Right atrium auricular region (tissue), 2 donors: ENCODE data around the gene CRNKL1. TPM values are rescaled to one million over a fixed set of nuclear protein-coding genes. Genes with fewer than 3 reads are reported as not detected.

ENCODE experiments used
- DNase-seq: peaks from one replicate; pipeline ENCODE4 v3.0.0-alpha.2; 2019; ENCODE audit warnings: low spot score
- H3K27ac ChIP-seq, 2 donors: fragments of 200-600 bp; sonication (generic); 1 replicate in 1 of 2; 2 replicates in 1 of 2; pipeline ENCODE4 v1.5.1; 2016 to 2019
- H3K27me3 ChIP-seq, 2 donors: fragments of 200-600 bp; sonication (generic); one replicate each; pipeline versions ENCODE4 v1.5.1 to v1.6.0; 2017 to 2019
- H3K36me3 ChIP-seq: fragments of 200-600 bp; sonication (generic); one replicate; pipeline ENCODE4 v1.5.1; 2016
- H3K4me1 ChIP-seq, 2 donors: fragments of 200-600 bp; sonication (generic); one replicate each; pipeline versions ENCODE4 v1.5.1 to v1.6.0; 2017 to 2019
- H3K4me3 ChIP-seq, 2 donors: fragments of 200-600 bp; sonication (generic); 1 replicate in 1 of 2; 2 replicates in 1 of 2; pipeline ENCODE4 v1.5.1; 2017 to 2019; ENCODE audit warnings: mild to moderate bottlenecking in 1 of 2, moderate library complexity in 1 of 2
- H3K9me3 ChIP-seq, 2 donors: fragments of 200-600 bp; sonication (generic); one replicate each; pipeline ENCODE4 v1.5.1; 2019
- CTCF ChIP-seq, 2 donors: fragments of 200-600 bp; sonication (generic); IDR thresholded peaks; one replicate each; pipeline ENCODE4 v1.5.1; 2019; ENCODE audit warnings: antibody characterized with exemption in 2 of 2
- total RNA-seq, 2 donors: library from RNA; depleted of rRNA; stranded (reverse); fragments of >200 nt; gene quantifications; one replicate each; pipeline ENCODE4 v1.1.0, GENCODE V29; 2016

CRNKL1 gene
- total RNA-seq, 2 donors from 2014 or later: 12.5 to 14.9 TPM

- no peak overlapping the region for H3K4me3 ChIP-seq
- no peak overlapping the region for H3K27ac ChIP-seq
- TF ChIP-seq CTCF (IDR thresholded peaks at IDR 0.05): no peak
- H3K9me3 ChIP-seq: no peaks in the 10 kb centered on the region
- no peak for DNase-seq
- H3K36me3 ChIP-seq: no peaks in the 10 kb centered on the region
- H3K27me3 ChIP-seq: no peaks in the 10 kb centered on the region
- no peaks in the 10 kb centered on the region for H3K4me1 ChIP-seq
Measured at GRCh38 chr20:20073801-20074371, 21.6 kb upstream of the CRNKL1 start.

GRCh38 chr20:20070871-20071726, 18.8 kb upstream of the CRNKL1 start:
- Histone ChIP-seq H3K4me3 (no peak overlapping the region), H3K27me3 (no peaks in the 10 kb centered on the region), H3K36me3 (no peaks in the 10 kb centered on the region), H3K4me1 (no peaks in the 10 kb centered on the region), H3K9me3 (no peaks in the 10 kb centered on the region), H3K27ac (peak overlapping the region in 1 of 2 donors; percentile 22)
- TF ChIP-seq CTCF (IDR thresholded peaks at IDR 0.05): no peak
- DNase-seq: no peak

- Histone ChIP-seq H3K27ac (no peak overlapping the region), H3K27me3 (no peaks in the 10 kb centered on the region), H3K9me3 (no peaks in the 10 kb centered on the region), H3K4me3 (no peak overlapping the region), H3K36me3 (no peaks in the 10 kb centered on the region), H3K4me1 (no peaks in the 10 kb centered on the region)
- no peak for DNase-seq
- TF ChIP-seq CTCF (IDR thresholded peaks at IDR 0.05): no peak
Measured at GRCh38 chr20:20065361-20065760, 13.1 kb upstream of the CRNKL1 start.

- DNase-seq: no peak
- Histone ChIP-seq H3K9me3 (no peaks in the 10 kb centered on the region), H3K4me3 (no peak overlapping the region), H3K27ac (no peak overlapping the region), H3K27me3 (no peaks in the 10 kb centered on the region), H3K4me1 (no peaks in the 10 kb centered on the region), H3K36me3 (no peaks in the 10 kb centered on the region)
- TF ChIP-seq CTCF (IDR thresholded peaks at IDR 0.05): no peak
Measured at GRCh38 chr20:20063941-20064702, 11.9 kb upstream of the CRNKL1 start.

GRCh38 chr20:20060234-20060998, 8.2 kb upstream of the CRNKL1 start:
- H3K27me3 ChIP-seq: no peaks in the 10 kb centered on the region
- no peak overlapping the region for H3K4me3 ChIP-seq
- TF ChIP-seq CTCF (IDR thresholded peaks at IDR 0.05): no peak
- H3K36me3 ChIP-seq: no peaks in the 10 kb centered on the region
- no peak overlapping the region for H3K27ac ChIP-seq
- no peak for DNase-seq
- H3K4me1 ChIP-seq: no peaks in the 10 kb centered on the region
- H3K9me3 ChIP-seq: no peaks in the 10 kb centered on the region
